Stimulated activated CD4-positive, alpha-beta T cell treated with anti-CD3 and anti-CD28 coated beads, Interleukin-4, amount 100 ng/mL, for 4 hours (primary cell): ENCODE data around the gene GK.
A peak's percentile ranks its signal among the peaks of the same experiment; 100 is the strongest.
"Not testable (repeated sequence)": the region's sequence is repeated elsewhere in the genome, so short reads cannot be mapped to it uniquely, and the experiment has no call there.

ENCODE experiments used
- DNase-seq, 2 experiments: peaks; one replicate each; pipeline ENCODE4 v3.0.0-alpha.2; 2020

GK gene

DNA sequence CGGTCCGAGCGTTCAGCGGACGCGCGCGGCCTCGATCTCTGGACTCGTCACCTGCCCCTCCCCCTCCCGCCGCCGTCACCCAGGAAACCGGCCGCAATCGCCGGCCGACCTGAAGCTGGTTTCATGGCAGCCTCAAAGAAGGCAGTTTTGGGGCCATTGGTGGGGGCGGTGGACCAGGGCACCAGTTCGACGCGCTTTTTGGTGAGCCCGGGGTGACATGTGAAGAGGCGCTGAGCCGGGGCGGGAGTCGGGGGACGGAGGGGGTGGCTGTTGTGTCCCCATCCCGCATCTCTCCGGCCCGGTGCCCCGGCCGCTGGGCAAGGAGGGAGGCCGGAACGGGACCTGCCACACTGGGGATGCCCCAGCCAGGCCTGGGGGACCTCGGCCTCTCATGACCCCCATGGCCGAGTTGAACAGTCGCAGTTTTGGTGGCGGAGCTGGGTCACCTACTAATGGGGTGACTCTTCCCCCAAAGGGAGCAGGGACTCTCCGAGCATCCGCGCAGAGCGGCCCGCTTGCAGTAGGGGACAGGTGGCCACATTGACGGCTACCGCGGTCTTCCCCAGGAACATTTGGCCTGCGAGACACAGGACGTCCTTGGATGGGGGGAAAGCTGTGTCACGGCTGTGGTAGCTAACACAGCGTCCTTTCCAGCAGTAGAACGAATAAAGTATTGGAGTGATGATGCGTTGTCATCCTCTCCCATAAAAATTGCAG is at the start of gene GK:
Gene GK, plus strand, starts transcription at position 9 of the 717 bp plus-strand sequence. Its CDS starts 115 bp downstream, at position 124.
- DNase-seq, result peak; percentile 1 to 7

DNA sequence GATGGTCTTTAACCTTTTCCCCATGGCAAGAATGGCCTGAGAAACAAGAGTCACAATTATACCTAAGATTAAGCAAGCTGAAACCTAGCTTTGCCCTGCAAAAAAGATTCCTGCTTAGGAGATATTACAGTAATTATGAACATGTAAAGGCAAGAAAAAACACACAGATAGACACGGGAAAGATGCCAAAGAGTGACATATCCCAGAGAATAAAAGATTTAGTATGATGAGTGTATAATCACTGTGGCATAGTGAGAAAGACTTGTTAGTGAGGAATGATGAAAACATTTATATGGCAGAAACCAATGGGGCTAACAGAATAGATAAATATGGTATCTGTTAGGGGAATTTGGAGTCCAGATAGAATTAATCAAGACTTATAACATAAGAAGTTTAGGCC is 46.1 kb upstream of the GK start:
- no peak for DNase-seq

DNA sequence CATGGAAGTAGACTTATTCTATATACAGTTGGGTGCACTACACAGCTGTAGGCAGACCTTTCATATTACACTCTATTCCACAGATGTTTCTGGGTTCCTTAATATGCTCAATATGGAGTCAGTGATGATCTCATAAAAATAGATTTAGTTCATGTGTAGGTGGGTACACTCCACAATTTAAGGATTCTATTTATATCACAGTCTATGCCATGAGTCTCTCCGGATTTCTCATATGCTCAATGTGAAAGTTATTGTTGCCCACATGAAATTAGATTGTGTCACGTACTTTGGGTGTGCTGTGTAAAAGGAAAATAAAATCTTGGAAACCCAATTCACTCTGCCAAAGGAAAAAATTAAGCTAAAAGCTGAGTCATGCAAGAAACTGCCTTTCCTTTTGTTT is 43.2 kb upstream of the GK start:
- DNase-seq, result no peak

DNA sequence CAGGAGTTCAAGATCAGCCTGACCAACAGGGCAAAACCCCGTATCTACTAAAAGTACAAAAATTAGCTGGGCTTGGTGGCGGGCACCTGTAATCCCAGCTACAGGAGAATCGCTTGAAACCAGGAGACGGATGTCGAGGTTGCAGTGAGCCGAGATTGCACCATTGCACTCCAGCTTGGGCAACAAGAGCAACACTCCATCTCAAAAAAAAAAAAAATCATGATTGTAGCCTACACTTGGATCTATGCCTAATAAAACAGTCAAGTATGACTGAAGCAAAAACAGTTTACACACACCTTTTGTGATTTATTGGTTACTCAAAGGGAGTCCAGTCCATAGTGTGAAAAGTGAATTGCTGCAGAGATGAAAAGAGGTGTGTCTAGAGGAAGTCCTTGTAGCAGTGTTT is 41.0 kb upstream of the GK start:
- DNase-seq, result no peak

DNA sequence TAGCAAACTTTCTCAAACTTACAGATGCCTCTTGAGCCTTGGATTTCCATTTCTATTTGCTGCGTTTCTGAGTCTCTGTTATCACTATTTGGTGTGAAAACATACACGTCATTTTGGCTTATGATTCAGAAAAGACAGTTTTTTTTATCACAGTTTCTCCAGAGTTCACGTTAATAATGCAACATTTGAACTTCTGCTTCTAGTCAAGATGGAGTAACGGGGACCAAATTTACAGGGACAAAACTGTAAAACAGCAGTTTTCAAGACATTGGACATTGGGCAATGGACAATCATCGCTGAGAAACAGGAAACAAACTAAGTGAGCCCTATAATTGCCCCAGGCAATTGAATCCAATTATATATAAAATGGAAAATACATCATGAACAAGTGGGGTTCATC is 39.5 kb upstream of the GK start:
- DNase-seq, result no peak

DNA sequence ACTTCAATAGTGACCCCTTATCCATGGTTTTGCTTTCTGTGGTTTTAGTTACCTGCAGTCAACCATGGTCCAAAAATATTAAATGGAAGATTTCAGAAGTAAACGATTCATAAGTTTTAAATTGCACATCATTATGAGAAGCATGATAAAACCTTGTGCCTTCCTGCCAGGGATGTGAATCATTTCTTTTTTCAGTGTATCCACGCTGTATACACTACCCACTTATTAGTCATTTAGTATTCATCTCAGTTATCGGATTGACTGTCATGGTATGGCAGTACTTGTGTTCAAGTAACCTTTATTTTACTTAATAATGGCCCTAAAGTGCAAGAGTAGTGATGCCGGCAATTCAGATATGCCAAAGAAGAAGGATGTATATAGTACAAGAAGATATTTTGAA is 38.0 kb upstream of the GK start:
- no peak for DNase-seq

DNA sequence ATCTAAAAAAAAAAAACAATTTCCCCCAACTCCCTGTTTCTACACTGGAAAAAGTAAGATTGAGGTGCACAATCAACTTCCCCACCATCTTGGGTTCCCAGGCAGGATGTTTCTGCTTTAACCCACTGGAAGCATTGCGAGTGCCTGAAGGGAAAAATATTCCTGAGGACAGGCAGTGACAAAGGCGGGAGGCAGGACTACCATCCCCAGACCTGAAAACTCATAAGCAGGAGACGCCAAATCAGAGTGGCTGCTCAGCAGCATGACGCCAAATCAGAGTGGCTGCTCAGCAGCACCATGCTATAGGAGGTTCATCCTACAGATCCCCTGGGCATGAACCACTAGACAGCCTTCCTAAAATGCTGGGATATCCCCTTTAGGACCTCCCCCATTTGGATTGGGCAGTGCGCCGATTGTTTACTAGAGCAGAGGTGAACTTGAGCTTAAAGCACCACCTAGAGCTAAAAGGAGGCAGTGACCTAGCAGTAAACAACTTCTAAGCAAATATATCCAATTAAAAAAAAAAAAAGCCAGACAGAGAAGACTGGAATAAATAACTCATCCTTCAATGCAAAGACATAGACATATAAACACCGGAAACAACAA is 35.0 kb upstream of the GK start:
- no peak for DNase-seq

DNA sequence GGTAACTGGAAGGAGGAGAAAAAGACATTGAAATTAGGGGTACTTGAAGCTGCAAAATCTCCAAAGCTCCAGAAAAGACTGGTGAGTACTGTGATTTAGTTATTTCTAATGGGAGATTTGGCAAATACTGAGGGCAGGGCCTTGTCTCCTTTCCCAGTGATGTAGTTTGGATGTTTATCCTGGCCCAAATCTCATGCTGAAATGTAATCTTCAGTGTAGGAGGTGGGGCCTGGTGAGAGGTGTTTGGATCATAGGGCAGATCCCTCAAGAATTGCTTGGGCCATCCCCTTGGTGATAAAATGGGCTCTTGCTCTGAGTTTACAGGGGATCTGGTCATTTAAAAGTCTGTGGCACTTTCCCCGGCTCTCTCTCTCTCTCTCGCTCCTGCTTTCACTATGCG is 33.1 kb upstream of the GK start:
- DNase-seq, result no peak

DNA sequence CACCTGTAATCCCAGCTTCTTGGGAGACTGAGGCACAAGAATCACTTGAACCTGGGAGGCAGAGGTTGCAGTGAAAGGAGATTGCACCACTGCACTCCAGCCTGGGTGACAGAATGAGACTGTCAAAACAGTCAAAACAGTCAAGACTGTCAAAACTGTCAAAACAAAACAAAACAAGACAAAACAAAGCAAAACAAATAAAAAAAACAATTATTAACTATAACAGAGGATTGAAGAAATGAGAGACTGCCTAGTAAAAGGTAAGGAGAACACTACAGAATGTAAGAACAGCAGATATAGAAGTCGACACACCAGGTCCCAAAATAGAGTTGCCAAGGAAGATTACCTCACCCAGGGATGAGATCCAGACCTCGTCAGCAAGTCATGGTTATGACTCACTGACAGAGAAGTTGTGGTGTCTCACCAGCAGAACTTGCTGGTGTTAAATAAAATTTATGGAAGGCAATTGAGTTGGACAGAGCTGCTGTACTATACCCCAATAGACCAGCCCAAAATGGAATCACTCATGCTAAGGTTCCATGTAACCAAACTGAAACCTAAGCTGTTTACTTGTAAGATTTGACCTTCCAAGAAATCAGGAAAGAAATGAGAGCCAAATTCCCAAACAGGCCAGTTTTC is 32.1 kb upstream of the GK start:
- no peak for DNase-seq

DNA sequence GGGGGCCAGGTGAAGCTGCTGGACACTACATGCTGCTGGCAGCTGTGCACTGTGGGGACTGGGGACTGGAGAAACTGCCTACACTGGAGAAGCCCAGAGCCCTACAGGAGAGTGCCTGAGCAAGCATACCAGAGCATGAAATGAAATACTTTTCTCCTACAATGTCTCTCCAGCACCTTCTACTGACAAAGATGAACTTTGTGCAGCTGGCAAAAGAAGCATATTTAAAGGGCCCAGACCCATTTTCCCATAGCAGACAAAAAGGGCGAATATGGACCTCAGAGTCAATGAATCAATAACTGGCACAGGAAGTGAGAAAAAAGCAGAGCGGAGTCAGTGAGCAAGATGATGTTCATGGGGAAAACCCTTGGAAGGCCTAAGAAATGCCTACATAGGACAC is 30.9 kb upstream of the GK start:
- DNase-seq, result no peak

DNA sequence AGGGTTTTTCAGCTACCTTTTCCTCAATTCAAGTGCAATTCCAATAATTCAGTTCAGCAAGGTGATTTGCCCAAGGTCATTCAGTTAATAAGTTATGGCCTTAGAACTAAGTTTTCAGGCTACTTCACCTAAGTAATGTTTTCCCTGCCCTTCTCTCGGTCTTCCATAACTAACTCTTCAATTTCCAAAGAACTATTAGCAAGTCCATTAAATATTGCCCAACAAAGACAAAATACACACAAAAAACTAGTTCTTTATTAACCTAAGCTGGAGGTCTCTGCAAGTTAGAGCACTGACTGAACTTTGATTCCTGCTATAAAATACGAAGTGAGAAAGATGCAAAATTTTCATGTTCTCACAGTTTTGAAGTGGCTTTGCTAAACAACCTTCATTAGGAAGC is 26.8 kb upstream of the GK start:
- DNase-seq, result no peak

DNA sequence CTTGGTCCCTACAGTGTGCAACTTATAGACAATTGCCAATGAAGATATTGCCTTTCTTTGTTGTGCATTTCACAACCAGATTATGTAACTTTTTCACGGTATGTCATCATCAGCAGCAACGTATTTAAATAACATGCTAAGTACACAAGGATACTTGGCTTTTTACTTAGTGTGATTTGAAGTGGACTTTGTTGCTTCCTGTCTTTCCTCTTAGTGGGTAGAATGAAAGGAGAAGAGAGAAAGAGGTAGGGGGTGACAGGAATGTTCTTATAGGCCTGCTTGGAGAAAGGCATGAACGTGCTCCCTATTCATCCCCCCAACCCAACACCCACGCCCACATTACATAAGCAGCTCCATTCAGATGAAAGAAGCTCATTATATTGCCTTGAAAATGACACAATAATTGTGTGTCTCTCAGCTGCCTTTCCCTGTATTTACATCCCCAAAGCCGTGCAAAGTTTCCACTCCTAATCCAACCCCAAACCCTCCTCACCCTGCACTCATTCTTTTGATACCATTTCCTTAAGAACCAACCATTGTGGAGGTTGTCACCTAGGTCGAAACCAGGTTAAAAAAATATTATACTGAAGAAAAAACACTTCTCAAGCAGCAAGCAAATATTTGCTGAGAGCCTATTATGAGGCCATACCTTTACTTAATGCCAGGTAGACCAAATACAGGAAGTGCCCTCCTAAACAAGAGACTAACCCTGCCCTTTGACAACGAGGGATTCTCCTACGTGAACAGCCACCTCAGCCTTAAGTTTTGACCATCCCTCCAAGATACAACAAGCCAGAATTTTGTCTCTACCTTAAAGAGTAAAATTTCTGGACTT is 25.2 kb upstream of the GK start:
- no peak for DNase-seq

DNA sequence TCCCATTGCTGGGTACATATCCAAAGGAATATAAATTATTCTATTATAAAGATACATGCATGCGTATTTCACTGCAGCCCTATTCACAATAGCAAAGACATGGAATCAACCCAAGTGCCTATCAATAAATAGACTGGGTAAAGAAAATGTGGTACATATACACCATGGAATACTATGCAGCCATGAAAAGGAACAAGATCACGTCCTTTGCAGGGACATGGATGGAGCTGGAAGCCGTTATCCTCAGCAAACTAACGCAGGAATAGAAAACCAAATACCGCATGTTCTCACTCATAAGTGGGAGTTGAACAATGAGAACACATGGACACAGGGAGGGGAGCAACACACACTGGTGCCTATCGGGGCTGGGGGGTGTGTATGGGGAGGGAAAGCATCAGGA is 19.2 kb upstream of the GK start:
- not testable (repeated sequence) for DNase-seq

DNA sequence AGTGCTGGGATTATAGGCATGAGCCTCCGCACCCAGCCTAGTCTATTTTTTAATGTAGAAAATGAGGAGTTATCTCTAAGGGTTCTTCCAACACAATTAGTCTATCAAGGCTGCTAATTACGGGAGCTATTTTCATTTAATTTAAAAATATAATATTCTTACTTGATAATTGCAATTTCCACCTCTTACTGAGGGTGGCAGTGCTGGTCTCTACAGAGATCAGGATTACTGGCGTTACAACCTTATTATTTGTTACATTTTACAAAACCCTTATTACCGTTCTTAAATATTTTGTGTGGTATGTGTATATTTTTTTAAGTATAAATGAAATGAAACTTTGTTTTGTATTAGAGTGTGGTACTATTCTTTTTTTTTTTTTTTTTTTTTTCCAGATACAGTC is 17.6 kb upstream of the GK start:
- DNase-seq, result no peak

DNA sequence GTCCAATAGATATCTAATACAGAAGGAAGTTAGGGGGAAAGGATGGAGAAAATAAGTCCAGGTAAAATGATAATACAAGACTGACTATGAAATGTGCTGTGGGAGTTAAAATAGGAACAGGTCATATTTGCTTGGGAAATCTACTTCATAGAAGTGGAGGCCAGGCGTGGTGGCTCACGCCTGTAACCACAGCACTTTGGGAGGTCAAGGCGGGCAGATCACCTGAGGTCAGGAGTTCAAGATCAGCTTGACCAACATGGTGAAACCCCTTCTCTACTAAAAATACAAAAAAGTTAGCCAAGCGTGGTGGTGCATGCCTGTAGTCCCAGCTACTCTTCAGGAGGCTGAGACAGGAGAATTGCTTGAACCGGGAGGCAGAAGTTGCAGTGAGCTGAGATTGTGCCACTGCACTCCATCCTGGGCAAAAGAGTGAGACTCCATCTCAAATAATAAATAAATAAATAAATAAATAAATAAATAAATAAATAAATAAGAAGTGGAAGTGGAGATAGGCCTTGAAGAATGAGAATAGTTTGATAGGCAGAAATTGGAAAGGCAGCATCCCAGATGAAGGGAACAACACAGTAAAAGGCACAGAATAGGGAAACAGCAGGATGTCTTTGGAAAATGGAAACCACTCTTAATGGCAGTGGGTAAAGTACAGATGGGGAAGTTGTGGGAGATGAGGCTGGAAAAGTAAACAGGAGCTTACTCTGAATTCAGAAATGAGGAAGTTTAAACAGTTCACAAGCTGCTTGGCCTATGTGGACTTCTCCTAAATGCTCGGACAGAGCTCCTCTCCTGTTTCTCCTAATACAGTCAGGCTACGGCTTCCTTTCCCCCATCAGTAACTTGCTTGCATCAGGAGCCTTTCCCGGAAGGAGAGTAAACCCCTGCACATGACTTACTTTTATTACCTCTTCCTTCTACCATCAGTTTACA is 15.1 kb upstream of the GK start:
- no peak for DNase-seq

DNA sequence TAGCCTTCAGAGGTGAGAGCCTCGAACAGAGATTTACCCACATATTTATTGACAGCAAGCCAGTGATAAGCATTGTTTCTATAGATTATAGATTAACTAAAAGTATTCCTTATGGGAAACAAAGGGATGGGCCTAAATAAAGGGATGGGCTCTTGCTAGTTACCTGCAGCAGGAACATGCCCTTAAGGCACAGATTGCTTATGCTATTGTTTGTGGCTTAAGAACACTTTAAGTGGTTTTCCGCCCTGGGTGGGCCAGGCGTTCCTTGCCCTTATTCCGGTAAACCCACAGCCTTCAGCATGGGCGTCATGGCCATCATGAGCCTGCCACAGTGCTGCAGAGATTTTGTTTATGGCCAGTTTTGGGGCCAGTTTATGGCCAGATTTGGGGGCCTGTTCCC is 13.5 kb upstream of the GK start:
- not testable (repeated sequence) for DNase-seq

DNA sequence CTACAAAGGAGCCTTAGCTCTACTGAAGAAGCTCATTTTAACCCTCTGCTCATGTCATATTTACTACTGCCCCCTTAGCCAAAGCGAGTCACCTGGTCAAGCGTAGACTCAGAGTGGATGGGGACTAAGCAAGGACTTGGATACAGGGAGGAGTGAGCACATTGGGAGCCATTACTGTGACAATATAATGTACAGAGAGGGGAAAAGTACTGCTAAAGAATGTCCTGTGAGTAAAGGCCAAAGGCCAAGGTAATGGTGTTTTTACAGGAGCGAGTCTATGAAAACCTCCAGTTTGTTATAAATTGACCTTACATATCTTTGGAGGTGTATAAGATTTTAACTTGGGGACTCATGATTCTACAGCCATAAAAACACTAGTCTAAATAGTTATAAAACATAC is 10.6 kb upstream of the GK start:
- no peak for DNase-seq

DNA sequence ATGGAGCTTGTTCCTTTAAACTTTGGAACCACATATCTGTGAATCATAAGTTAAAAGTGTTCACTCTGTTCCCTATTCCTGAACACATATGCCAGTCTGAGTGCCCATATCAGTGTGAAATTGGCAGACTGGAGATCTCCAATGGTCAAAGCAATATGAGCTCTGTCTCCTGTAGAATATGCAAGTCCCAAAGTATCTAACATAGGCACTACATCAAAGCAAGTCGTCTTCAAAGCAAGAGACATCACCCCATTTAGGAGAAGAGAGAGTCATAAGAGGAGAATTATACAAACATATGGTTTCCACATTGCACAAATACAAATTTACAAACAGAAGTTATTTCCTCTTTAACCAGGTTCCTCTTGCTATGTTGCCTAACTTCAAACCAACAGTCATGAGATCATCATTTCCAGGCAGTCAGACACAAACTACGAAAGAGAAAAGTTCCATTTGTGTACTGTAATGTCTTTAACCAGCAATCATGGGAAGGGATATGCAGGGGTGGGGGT is 9.9 kb upstream of the GK start:
- no peak for DNase-seq

DNA sequence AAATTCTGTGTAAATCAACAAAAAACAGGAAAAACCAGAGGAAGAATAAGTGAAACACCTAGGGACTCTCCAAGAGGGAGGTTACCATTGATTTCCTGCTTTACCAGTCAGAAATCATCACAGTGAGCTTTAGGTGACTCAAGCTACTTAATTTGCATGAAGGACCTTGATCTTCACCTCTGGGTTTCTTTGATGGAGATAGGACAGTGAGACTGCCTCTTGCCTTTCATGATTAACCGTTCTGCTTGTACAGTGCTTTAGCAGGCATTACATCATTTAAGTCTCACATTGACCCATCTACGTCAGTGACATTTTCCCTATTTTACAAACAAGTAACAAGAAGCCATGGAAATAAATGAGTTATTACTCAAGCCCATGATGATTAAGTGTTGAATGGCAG is 3.4 kb upstream of the GK start:
- no peak for DNase-seq

DNA sequence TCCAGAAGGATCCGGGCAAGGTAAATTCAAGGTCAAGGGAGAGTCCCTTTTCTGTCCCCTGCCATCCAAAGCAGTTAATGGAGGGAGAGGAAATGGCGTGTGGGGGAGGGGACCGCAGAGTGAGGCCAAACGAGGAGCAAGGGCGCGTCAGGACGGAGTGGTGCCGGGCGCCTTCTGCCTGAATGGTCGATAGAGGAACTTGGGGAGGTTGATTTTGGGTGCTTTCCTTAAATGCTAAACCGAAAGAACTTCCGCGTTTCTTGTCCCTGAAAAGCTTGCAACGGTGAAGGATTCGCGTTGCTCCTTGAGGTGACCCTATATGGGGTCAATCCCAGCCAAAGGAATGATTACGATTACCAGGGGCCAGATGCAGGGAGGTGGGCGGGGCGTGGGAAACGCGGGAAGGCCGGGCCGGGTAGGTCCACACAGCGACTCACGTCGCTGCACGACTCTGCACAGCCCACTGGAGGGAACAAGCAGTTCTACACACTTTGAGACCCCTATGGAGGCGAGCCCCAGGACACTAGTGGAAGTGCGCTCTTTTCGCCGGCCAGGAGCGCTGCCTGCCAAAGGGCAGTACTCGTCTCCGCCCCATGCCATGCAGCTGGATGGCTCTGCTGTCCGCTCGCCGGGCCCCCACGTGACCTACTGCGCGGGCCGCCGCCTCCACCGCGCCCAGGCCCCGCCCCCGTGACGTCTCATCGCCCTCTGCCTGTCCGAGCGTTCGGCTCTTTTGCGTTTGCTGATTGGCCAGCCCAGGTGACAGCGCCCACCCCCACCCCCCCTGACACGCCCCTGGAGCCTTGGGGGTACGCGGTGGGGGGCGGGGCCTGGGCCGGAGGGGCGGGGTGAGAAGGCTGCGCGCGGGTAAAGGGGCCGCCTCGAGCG is 452 bp upstream of the GK start:
- DNase-seq, result peak; percentile 83 to 86

DNA sequence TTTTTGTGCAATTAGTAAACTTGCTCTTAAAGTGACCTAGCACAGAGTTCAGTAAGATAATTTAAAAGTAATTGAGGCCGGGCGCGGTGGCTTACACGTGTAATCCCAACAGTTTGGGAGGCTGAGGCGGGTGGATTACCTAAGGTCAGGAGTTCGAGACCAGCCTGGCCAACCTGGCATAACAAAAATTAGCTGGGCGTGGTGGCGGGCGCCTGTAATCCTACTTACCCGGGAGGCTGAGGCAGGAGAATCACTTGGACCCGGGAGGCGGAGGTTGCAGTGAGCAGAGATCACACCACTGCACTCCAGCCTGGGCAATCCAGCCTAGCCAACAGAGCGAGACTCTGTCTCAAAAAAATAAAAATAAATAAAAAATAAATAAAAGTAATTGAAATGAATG is 1.2 kb downstream of the GK start:
- not testable (repeated sequence) for DNase-seq
